ENCODE results near the gene IMPDH1.
"Not testable (repeated sequence)": the region's sequence is repeated elsewhere in the genome, so short reads cannot be mapped to it uniquely, and the experiment has no call there.

IMPDH1 gene

DNA sequence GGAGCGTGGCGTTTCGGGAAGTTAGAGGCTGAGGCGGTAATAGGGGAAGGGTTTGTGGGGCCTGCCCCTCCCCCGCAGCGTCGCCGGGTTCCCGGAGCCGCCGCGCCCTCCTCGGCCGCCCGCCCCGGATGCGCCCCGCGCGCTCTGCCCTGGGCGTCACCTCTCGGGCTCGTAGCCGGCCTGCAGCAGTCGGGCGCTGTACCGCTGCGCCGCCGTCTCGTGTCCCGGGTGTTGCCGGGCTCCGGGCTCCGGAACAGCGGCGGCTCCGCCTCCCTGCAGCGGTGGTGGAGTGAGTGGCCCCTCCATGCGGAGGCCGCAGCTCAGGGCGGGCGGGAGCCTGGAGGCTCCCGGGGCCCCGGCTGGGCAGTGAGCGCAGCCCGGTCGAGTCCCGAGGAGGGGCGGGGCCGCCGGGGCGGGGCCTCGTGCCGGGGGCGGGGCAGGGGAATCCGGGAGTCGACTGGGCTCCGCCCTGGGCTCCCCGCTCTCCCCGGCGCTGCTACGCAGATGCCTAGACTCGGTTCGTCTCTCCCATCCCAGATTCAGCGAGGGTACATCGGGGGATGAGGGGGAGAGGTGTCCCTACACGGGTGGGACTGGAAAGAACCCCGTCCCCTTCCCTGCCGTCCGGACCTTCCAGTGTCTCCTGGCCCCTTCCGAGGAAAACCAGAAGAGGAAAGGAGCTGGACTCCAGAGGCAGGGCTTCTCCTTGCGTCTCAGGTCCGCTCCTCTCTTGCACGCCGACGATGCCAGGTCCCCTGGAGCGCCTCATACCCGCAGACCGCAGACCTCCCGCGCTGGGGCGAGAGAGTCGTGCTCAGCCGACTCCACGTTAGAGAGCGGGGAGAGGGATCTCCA lies at the start of gene IMPDH1:
Gene IMPDH1 (minus strand): TSS at position 387 of the 855 bp plus-strand sequence. CDS start 81 bp downstream, at position 306.
- peak; percentile 95 for DNase-seq (ENCODE audit: low spot score)

DNA sequence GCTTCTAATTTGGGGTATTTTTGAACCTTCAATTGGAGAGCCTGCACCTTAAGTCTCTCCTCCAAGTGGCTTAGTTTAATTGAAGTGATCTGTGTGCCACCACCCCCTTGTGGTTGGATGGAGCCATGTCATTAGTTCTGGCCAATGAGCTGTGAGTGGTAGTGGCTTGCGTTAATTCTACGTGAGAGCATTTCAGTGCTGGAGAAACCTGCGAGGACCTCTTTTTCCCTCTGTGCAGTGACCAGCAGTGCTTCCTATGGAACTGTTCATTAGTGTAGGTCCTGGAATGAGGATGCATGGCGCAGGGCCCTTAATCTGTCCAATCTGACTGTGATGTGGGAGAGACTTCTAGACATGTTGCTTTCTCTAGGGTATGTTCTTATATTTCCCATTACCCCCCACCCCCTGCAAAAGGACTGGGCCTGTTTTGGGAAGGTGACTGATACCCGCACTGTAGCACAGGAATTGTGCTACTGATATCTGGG lies 49.7 kb upstream of the IMPDH1 start:
- DNase-seq (ENCODE audit: low spot score), result peak; percentile 71

DNA sequence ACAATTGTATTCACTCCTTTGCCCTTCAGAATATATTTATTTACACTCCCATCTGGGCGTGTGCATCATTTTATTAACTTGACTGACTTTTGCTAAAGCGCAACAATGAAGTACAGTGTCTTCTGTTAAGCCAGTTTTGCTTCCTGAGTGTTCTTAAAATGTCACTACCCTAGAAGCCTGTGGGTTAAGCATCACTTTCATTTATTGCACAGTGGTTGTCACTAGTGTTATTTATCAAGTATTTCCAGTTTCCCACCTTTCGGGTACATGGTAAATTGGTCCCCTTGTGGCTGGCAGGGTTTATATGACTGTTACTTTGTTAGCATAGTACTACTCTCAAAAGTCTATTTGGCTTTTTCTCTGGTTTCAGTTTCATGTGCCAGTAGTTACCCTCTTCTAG lies 49.2 kb upstream of the IMPDH1 start:
- DNase-seq (ENCODE audit: low spot score), result no peak

DNA sequence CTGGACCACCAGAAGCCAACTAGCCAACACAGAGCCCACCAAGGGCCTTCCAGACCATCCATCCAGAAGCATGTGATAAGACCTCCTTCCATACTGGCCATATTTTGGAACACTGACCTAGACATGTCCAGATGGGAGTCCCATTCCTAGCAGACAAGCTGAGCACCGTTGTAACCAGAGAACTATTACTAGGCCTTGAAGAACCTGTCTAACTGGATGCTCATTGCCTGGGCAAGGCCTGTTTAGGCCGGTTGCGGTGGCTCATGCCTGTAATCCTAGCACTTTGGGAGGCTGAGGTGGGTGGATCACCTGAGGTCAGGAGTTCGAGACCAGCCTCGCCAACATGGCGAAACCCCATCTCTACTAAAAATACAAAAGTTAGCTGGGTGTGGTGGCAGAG lies 47.6 kb upstream of the IMPDH1 start:
- not testable (repeated sequence) for DNase-seq (ENCODE audit: low spot score)

DNA sequence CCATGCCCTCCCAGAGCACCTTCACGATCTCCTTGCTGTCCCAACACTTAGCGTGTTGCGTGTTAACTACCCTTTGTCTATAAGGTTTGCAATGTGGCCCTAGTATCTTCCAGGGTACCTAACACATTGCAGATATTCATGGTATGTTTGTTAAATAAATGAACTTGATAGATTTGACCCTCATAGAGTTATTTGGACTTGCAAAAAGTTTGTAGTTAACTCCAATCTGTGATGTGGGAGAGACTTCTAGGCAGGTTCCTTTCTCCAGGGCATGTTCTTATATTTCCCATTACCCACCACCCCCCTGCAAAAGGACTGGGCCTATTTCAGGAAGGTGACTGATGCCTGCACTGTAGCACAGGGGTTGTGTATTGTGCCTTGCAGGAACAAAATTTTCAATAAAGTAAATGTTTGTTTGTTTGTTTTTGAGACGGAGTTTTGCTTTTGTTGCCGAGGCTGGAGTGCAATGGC lies 46.5 kb upstream of the IMPDH1 start:
- no peak for DNase-seq (ENCODE audit: low spot score)

DNA sequence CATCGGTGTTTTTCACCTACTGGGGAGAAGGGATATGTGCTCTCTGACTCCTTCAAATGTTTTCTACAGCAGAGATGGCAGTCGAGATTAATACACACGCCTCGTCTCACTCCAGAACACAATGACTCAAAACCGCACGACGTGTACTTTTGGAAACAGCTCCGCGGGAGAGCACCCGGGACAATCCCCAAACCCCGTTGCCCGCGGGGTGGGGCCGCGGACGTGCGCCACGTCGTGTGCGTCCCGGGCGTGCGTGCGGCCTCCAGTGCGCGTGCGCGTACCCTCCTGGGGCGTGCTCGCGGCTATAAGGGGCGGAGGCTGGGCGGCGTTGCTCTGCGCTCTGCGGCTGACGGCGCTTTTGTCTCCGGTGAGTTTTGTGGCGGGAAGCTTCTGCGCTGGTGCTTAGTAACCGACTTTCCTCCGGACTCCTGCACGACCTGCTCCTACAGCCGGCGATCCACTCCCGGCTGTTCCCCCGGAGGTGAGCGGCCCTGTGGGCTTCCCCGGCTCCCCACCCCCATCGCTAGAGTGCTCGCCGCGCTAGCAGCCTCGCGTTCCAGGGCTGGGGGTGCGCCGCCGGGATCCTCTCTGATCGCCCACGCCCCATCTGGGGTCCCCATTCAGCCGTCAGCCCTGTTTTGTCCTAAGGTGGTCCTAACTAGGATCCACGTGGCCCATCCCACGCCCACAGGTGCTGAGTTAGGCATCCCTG lies 45.9 kb upstream of the IMPDH1 start, which contains the start of gene HILPDA:
Gene HILPDA (plus strand): TSS at position 336 of the 712 bp plus-strand sequence. CDS start 1,391 bp downstream, outside the sequence.
- DNase-seq (ENCODE audit: low spot score), result peak; percentile 99

DNA sequence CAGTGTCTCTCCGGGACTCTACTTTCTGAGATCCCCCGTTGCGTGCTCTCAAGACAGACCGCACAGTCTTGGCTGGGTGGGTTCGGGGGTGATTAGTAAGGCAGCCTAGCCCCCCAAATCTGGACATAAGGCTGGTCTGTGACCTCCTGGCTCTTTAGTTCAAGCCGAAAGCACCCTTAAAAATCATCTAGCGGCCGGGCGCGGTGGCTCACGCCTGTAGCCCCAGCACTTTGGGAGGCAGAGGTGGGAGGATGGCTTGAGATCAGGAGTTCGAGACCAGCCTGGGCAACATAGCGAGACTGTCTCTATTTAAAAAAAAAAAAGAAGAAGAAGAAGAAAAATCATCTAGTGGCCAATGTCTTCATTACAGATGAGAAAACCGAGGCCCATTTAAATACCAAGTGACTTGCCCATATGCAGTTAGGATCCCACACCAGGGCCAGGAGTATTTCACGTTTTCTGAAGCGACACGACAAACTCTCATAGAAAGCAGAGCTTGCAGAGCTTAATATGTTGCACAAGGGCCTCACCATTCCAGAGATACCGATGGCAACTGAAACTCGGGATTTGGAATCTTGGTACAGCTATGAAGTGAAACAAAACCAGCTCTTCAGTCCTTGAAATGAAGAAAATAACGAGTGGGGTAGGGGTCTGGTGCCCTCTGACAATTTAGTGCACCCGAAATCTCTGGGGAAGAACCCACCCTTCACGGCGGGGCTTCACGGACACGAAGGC lies 45.2 kb upstream of the IMPDH1 start:
- no peak for DNase-seq (ENCODE audit: low spot score)

DNA sequence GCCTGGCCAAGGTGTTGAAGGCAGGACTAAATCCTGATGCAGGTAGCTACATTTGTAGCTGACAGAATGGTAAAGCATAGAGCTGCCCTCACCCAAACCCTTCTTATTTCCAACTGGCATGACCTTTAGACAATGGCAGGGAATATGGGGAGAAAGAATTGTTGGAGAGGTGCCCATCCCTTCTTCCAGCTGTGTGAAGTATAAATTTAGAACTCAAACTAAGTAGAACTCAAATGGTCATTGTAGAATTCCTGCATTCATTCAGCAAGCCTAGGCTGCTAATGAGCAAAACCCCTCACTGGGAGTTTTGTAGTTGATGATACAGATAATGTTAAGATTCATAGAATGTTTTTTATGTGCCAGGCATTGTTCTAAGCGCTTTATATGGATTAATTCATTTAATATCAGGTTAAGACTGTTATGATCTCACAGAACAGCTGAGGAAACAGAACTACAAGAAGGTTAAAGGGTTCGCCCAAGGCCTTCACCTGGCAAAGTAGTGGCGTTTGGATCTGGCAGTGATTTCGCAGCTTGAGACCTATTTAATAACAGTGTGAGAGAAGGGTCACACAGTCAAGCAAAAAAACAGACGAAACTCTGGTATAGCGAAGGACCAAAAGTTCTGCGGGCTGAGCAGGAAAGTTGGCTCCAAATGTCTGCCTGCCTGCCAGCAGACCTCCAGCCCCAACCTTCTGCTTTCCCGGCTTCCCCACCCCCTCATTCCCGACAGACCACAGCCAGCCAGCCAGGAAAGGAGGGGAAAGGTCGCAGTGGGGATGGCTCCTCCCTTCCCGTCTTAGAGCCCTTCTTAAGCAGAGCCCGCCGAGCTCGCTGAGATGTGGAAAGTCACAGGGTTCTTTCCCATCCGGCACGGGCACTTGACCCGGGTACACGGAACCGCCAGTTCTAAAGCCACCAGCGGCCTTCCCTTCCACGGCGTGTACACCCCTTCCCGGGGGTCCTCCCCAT lies 44.3 kb upstream of the IMPDH1 start:
- DNase-seq (ENCODE audit: low spot score), result no peak

DNA sequence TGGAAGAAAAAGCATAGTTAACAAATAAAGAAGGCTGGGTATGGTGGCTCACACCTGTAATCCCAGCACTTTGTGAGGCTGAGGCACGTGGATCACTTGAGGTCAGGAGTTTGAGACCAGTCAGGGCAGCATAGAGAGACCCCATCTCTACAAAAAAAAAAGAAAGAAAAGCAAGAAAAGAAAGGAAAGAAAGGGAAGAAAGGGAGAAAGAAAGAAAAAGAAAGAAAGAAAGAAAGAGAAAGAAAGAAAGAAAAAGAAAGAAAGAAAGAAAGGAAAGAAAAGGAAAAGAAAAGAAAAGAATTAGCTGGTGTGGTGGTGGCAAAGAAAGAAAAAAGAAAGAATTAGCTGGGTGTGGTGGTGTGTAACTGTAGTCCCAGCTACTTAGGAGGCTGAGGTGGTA lies 42.8 kb upstream of the IMPDH1 start:
- no peak for DNase-seq (ENCODE audit: low spot score)

DNA sequence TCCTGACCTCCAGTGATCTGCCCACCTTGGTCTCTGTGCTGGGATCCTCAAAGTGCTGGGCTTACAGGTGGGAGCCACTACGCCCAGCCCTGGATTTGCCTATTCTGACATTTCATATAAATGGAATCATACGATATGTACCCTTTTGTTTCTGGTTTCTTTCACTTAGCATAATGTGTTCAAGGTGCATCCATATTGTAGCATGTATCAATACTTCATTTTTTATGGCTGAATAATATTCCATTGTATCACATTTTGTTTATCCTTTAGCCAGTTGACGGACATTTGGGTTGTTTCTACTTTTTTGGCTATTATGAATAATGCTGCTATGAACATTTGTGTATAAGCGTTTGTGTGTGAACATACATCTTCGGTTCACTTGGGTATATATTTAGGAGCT lies 41.1 kb upstream of the IMPDH1 start:
- no peak for DNase-seq (ENCODE audit: low spot score)

DNA sequence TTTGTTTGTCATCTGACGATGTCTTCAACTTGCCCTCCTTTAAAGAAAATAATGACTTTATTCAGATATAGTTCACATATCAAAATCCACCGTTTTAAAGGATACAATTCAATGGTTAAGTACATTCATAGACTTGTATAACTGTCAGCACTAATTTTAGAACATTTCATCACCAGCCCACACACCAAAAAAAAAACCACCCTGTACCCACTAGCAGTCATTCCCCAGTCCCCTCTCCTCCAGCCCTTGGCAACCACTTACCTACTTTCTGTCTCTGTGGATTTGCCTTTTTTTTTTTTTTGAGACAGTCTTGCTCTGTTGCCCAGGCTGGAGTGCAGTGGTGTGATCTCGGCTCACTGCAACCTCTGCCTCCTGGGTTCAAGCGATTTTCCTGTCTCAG lies 40.6 kb upstream of the IMPDH1 start:
- no peak for DNase-seq (ENCODE audit: low spot score)

DNA sequence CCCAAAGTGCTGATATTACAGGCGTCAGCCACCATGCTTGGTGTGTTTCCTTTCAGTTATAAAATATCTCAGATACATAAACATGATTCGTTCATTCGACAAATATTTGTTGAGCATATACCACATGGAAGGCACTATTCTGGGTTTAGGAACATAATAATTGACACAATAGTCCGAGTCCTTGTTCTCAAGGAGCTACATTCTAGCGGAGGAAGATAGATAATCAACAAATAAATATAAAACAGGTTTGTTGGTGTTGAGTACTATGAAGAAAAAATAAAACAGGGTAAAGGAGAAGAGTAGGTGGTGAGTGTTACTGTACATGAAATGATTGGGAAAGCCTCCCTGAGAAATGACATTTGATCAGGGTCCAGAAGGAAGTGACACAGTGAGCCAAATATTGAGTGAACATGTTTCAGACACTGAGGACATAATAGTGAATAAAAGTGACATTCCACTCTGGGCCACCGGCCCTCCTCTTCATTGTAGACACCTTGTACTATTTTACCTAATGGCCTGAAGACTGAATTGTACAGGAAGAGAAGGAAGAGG lies 39.0 kb upstream of the IMPDH1 start:
- no peak for DNase-seq (ENCODE audit: low spot score)

DNA sequence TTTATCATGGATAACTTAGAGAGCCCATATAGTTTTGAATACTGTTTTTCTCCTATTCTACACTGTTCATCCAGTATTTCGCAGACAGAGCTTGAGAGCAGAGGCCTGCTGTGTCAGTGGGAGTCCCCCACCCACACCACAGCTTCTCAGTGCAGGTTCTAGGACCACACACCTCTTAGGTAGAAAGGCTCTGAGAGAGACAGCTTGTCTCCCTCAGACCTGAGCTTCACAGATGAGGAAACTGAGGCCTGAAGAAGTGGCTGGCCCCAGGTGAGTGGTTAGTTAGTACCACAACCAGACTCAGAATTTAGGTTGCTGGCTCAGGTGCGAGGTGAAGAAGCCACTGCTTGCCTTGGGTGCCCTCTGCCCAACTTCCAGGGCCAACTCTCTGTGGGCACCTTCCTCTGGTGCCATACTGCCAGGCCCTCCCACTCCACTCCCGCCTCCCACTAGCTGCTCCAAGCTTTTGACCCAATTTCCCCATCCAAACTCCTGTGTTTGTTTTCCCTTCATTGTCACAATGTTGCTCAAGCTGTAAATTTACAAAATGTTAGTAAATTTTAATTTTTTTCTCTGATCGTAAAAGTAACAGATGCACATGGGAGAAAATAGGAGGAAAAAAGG lies 38.3 kb upstream of the IMPDH1 start:
- DNase-seq (ENCODE audit: low spot score), result no peak

DNA sequence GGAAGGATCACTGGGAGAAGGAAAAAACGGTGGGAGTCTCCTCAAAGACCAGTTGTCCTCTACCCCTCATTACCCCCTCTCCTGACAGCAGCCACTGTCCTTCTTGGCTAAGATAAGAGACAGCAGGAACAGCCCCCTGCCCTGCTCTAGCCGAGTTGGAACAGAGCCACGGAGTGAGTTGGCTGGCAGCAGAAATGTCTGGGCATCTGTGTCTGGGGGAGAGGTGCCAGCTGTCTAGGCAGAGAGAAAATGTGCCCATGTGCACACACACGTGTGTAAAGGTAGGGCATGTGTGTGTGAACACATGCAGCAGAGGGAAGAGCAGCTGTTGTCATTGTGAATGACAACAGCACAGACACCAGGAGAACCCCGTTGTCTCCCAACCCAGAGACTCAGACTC lies 36.5 kb upstream of the IMPDH1 start:
- no peak for DNase-seq (ENCODE audit: low spot score)

DNA sequence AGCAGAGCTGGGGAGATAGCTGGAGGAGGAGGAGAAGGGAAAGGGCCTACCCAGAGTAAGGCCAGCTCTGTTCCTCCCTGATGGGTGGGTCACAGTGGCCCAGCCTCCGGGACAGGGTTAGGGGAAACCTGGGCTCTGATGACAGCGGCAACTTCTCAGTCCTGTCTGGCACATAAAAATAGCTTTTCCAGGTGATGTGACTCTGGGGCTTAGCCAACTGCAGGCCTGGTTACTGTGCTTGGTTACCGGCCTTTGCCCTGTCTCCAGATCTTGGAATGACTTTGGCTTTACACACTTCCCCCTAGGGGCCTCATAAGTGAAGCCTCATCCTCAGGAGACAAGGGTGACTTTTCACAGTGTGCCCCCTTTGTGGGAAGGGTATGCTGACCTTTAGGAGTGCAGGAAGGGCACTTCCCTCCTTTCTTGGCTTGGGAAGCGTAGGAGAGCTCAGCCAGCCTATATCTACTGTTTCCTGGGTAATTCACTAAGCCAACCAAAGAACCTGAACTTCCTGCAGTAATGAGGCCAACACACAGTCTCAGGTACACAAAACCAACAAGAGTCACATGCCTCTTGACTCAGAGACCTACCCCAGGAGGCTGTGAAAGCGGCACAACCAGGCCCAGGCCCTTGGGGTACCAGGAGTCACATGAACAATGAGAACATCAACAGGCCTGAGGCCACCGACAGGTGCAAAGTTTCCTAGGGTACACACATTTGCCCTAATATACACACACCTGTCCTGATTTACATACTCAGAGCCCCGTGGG lies 34.2 kb upstream of the IMPDH1 start:
- no peak for DNase-seq (ENCODE audit: low spot score)

DNA sequence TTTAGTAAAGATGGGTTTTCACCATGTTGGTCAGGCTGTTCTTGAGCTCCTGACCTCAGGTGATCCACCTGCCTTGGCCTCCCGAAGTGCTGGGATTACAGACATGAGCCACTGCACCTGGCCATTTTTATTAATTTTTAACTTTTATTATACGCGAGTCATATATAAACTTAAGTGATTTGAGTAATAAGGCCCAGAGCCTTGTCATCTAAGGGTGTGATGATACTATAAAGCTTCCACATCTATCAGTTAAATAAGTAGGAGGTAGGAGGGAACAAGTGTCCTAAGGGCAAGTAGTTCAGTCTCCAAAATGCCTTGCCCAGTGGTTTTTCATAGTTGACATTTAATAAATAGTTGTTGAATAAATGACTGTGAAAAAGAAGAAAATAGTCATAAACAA lies 32.6 kb upstream of the IMPDH1 start:
- no peak for DNase-seq (ENCODE audit: low spot score)

DNA sequence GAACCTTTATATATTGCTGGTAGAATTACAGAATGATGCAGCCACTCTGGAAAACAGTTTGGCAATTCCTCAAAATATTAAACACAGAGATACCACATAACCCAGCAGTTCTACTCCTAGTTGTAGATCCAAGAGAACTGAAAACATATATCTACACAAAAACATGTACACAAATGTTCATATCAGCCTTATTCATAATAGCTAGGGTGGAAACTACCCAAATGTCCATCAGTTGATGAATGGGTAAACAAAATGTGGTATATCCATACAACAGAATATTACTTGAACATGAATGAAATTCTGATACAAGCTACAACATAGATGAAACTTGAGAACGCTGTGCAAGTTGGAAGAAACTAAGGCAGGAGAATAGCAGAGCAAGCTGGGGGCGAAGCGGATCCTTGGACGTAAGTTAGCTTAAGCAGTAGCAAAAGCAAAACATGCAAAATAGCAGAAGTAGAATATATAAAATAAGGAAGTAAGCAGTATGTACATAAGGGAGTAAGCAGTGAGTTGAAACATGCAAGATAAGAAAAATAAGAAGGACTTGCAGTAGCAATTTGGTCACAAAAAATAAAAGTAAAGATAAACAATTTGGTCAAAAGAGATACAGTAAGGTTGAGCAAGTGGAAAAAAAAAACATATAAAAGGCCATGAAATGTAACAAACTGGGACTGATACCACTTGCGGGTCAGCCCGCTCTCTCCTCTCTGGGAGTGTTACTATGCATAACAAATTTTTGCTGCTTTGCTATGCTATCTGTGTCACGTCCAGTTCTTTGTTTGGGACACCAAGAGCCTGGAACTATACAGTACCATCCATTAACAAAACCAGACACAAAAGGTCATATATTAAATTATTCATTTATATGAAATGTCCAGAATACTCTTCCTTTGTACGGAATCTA lies 27.9 kb upstream of the IMPDH1 start:
- no peak for DNase-seq (ENCODE audit: low spot score)

DNA sequence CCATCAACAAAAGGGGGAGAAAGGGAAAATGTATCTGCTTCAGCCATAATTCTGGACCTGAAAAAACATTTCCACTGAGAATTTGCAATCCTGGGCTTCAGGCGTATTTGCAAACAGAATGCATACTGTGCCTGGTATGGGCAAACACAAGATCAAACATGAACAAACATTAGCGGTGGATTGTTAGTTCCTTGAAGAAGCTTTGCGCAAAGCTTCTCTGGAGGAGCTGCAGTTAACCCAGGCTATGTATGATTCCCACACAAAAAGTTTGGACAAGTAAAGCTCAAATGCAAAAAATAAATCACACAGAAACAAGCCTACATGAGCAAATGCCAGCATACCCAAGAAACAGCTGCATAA lies 25.5 kb upstream of the IMPDH1 start:
- DNase-seq (ENCODE audit: low spot score), result no peak

Measured in D341Med (cell line).